Astrocyte of the cerebellum (primary cell): ENCODE data around the gene JMJD7.

ENCODE experiments used
- DNase-seq: peaks from one replicate; pipeline ENCODE4 v3.0.0-alpha.2; 2011; ENCODE audit warnings: low read depth
- H3K4me3 ChIP-seq: 2 replicates; pipeline ENCODE4 v1.5.1; 2011; ENCODE audit warnings: mild to moderate bottlenecking, low read depth, low read length, moderate library complexity
- CTCF ChIP-seq: IDR thresholded peaks from 2 replicates; pipeline ENCODE4 v1.5.1; 2012; ENCODE audit warnings: low read length, low read depth, moderate library complexity, mild to moderate bottlenecking; ENCODE audit errors: missing control alignments
- in situ Hi-C: cut with HindIII; loops from 2 replicates; pipeline ENCODE4 v1.10.0; 2017; ENCODE audit warnings: low sequenced_read_pairs

JMJD7 gene

GRCh38 chr15:41783296-41783695 lies 44.6 kb upstream of the JMJD7 start:
- in situ Hi-C loops: loop anchor here (25.0 kb wide), 1 partner anchor 104 kb away; the partner anchor contains the start of gene SPTBN5
- no peak for DNase-seq
- no peak overlapping the region for H3K4me3 ChIP-seq

GRCh38 chr15:41788262-41788661 lies 39.6 kb upstream of the JMJD7 start:
- in situ Hi-C loops: loop anchor here (25.0 kb wide), 1 partner anchor 99 kb away; the partner anchor contains the start of gene SPTBN5
- no peak overlapping the region for H3K4me3 ChIP-seq
- no peak for DNase-seq
- TF ChIP-seq CTCF: no peak

More at GRCh38 chr15:41783296-41783695, 44.6 kb upstream of the JMJD7 start:
- TF ChIP-seq CTCF: no peak

GRCh38 chr15:41789236-41789635 lies 38.7 kb upstream of the JMJD7 start:
- no peak for TF ChIP-seq CTCF

GRCh38 chr15:41789662-41790061 lies 38.2 kb upstream of the JMJD7 start:
- no peak for TF ChIP-seq CTCF
- H3K4me3 ChIP-seq: no peak overlapping the region
- in situ Hi-C loops: loop anchor here (25.0 kb wide), 1 partner anchor 98 kb away; the partner anchor contains the start of gene SPTBN5
- DNase-seq: no peak

More at GRCh38 chr15:41789236-41789635, 38.7 kb upstream of the JMJD7 start:
- in situ Hi-C loops: loop anchor here (25.0 kb wide), 1 partner anchor 98 kb away; the partner anchor contains the start of gene SPTBN5
- no peak overlapping the region for H3K4me3 ChIP-seq
- DNase-seq: no peak

- no peak for DNase-seq
- in situ Hi-C loops: loop anchor here (25.0 kb wide), 1 partner anchor 97 kb away; the partner anchor contains the start of gene SPTBN5
- no peak for TF ChIP-seq CTCF
- no peak overlapping the region for H3K4me3 ChIP-seq
Observed at GRCh38 chr15:41790169-41790568, 37.7 kb upstream of the JMJD7 start.

GRCh38 chr15:41790756-41791546 lies 36.9 kb upstream of the JMJD7 start:
- no peak for TF ChIP-seq CTCF
- in situ Hi-C loops: loop anchor here (25.0 kb wide), 1 partner anchor 96 kb away; the partner anchor contains the start of gene SPTBN5
- no peak overlapping the region for H3K4me3 ChIP-seq
- peak; percentile 62 for DNase-seq
